ENCODE measurements around the gene TTC33. TPM values are rescaled to one million over a fixed set of nuclear protein-coding genes. Genes with fewer than 3 reads are reported as not detected.

Gene TTC33
- total and polyA plus RNA-seq, 2 of the 13 experiments (the other 11 are each of a cell fraction or from before 2014, with no cell fraction given) = 4.5 to 20.0 TPM

- no peak for TF ChIP-seq MXI1 (IDR thresholded peaks at IDR 0.05; ENCODE audit: borderline replicate concordance, low read depth, low read length)
- no peak for TF ChIP-seq ZNF124 (CRISPR knock-in tag; IDR thresholded peaks at IDR 0.05)
- no peak for TF ChIP-seq ZNF430 (CRISPR knock-in tag; IDR thresholded peaks at IDR 0.05)
- TF ChIP-seq ATF7 (IDR thresholded peaks at IDR 0.05) = no peak
- TF ChIP-seq ATF7 (CRISPR knock-in tag; IDR thresholded peaks at IDR 0.05) = no peak
- TF ChIP-seq CBX5 (CRISPR knock-in tag; IDR thresholded peaks at IDR 0.05; ENCODE audit: borderline replicate concordance) = no peak
- no peak for TF ChIP-seq ETV6 (CRISPR knock-in tag; conservative IDR thresholded peaks at IDR 0.05)
- no peak for TF ChIP-seq TIGD3 (CRISPR knock-in tag; IDR thresholded peaks at IDR 0.05; ENCODE audit: borderline replicate concordance)
- TF ChIP-seq HMG20A (CRISPR knock-in tag; IDR thresholded peaks at IDR 0.05; ENCODE audit: borderline replicate concordance) = no peak
- TF ChIP-seq EP300 (IDR thresholded peaks at IDR 0.05; ENCODE audit: low read depth in 2 of 2, low read length in 2 of 2) = no peak
- TF ChIP-seq EP300 (CRISPR knock-in tag; IDR thresholded peaks at IDR 0.05; ENCODE audit: borderline replicate concordance) = no peak
- no peak for TF ChIP-seq E2F5 (CRISPR knock-in tag; conservative IDR thresholded peaks at IDR 0.05)
- no peak for TF ChIP-seq ZNF331 (CRISPR knock-in tag; IDR thresholded peaks at IDR 0.05)
- no peak for TF ChIP-seq ZNF7 (CRISPR knock-in tag; IDR thresholded peaks at IDR 0.05)
- no peak for TF ChIP-seq ZNF556 (CRISPR knock-in tag; IDR thresholded peaks at IDR 0.05; ENCODE audit: borderline replicate concordance)
- no peak for TF ChIP-seq ZZZ3 (CRISPR knock-in tag; IDR thresholded peaks at IDR 0.05; ENCODE audit: borderline replicate concordance)
- no peak for TF ChIP-seq CREB1 (IDR thresholded peaks at IDR 0.05)
- no peak for TF ChIP-seq CREB1 (CRISPR knock-in tag; IDR thresholded peaks at IDR 0.05)
- no peak for TF ChIP-seq SSRP1 (CRISPR knock-in tag; IDR thresholded peaks at IDR 0.05)
- TF ChIP-seq ZNF513 (CRISPR knock-in tag; conservative IDR thresholded peaks at IDR 0.05) = no peak
- H3K4me1 ChIP-seq (ENCODE audit: insufficient read depth, low read length) = 0 out of 2 replicates have a peak, but pooled peaks cover 7% of the 10 kb centered on the region
- FAIRE-seq (no peak), DNase-seq (ENCODE audit: low spot score) (no peak), ATAC-seq (no peak)
- H2AFZ ChIP-seq (ENCODE audit: low read length) = no peak overlapping the region
- H3K79me2 ChIP-seq (ENCODE audit: insufficient read depth, low read length) = no peaks in the 10 kb centered on the region
- no peaks in the 10 kb centered on the region for H4K20me1 ChIP-seq (ENCODE audit: insufficient read depth, low read length)
- no peak overlapping the region for H3K27ac ChIP-seq (ENCODE audit: extremely low read length, insufficient read depth, low read length)
- BruUV-seq (replicated peaks) = no TSS peak
- in situ Hi-C loops (cut with HindIII; ENCODE audit: extremely low pct_ligation_motif_present, low pct_unique_long_range_greater_than_20kb) = no loop called here
- no peaks in the 10 kb centered on the region for H3K9me3 ChIP-seq (ENCODE audit: low read length)
- no peak overlapping the region for H3K4me2 ChIP-seq (ENCODE audit: low read depth, low read length)
- ChIA-PET POLR2A (no interaction called here), CTCF (ENCODE audit: low intra/inter-chr PET ratio, low total read pairs) (no interaction called here)
- H3K36me3 ChIP-seq (replicated peaks in 1 of 2; ENCODE audit: control insufficient read depth in 1 of 2, insufficient read depth in 2 of 2, low read length in 2 of 2) = no peaks in the 10 kb centered on the region
- no peaks in the 10 kb centered on the region for H3K27me3 ChIP-seq (ENCODE audit: control insufficient read depth in 1 of 2, insufficient read depth in 2 of 2, low read length in 2 of 2)
- WGBS (ENCODE audit: low lambda C conversion rate) = 61% methylated on average over 2 of the region's 2 CpGs
- H3K4me3 ChIP-seq (replicated peaks in 1 of 3; ENCODE audit: insufficient read depth in 1 of 3, low read depth in 2 of 3, low read length in 3 of 3) = no peak overlapping the region
- intact Hi-C loops (cut with micrococcal nuclease; ENCODE audit: unreplicated experiment) = no loop called here
- no peak overlapping the region for H3K9ac ChIP-seq (ENCODE audit: insufficient read depth, low read depth, low read length)
These were observed 271.3 kb downstream of the TTC33 start for GRCh38 chr5:40484495-40484894.
